ENCODE measurements around the gene DMRTC2. TPM values are rescaled to one million over a fixed set of nuclear protein-coding genes. Genes with fewer than 3 reads are reported as not detected.

Gene DMRTC2
- total and polyA plus RNA-seq, 2 of the 8 experiments (the other 6 are each of a cell fraction or from before 2014, with no cell fraction given), result not detected

GRCh38 chr19:41896581-41896942, 51.7 kb downstream of the DMRTC2 start:
- 92% methylated on average over 1 of the region's 1 CpG; no CpG with 5 or more reads in 1 of the 2 experiments for WGBS, 2 experiments (ENCODE audit: extremely low coverage in 1 of 2, insufficient coverage in 1 of 2, insufficient read length in 1 of 2, insufficient replicate concordance in 2 of 2, low coverage in 1 of 2, low lambda C conversion rate in 2 of 2, missing lambda C conversion rate in 1 of 2)
- no peak overlapping the region for H3K4me3 ChIP-seq (ENCODE audit: extremely low read depth in 1 of 4, insufficient read depth in 2 of 4, low read depth in 3 of 4, low read length in 4 of 4)
- H3K9ac ChIP-seq (replicated peaks in 1 of 4; ENCODE audit: extremely low read depth in 1 of 4, low read depth in 3 of 4, low read length in 3 of 4), result no peak overlapping the region
- H2BK120ac ChIP-seq (replicated peaks; ENCODE audit: low read depth, low read length), result no peak overlapping the region
- no peaks in the 10 kb centered on the region for H3K23me2 ChIP-seq (ENCODE audit: low read depth, low read length)
- no peak overlapping the region for H3K4me2 ChIP-seq (ENCODE audit: insufficient read depth in 1 of 2, low read depth in 2 of 2, low read length in 2 of 2)
- no peak overlapping the region for H4K5ac ChIP-seq (ENCODE audit: insufficient read length, low read depth, low read length)
- H3K27ac ChIP-seq (ENCODE audit: low read depth, low read length), result no peak overlapping the region
- no peak overlapping the region for H2BK5ac ChIP-seq (ENCODE audit: low read depth, low read length)
- H3K4ac ChIP-seq (replicated peaks; ENCODE audit: insufficient read length, low read depth, low read length), result no peak overlapping the region
- POLR2A ChIA-PET (ENCODE audit: partially characterized antibody), result interaction anchor here (0.7 to 3.3 kb wide), 8 partner anchors 9 to 45 kb away, joined by 3 to 14 read pairs (median 4); no protein-coding TSS in a partner anchor
- H2AK5ac ChIP-seq (ENCODE audit: low read depth, low read length), result no peak overlapping the region
- no peak overlapping the region for H3K14ac ChIP-seq (ENCODE audit: insufficient read length)
- H2BK20ac ChIP-seq (ENCODE audit: low read length), result 0 out of 2 replicates have a peak overlapping the region, but pooled peaks have one; percentile 32
- H3K23ac ChIP-seq (ENCODE audit: insufficient read length), result no peak overlapping the region
- no peaks in the 10 kb centered on the region for H3K79me1 ChIP-seq (ENCODE audit: low read depth, low read length)
- no peak overlapping the region for H2BK15ac ChIP-seq (ENCODE audit: low read length)
- CTCF ChIA-PET (ENCODE audit: partially characterized antibody), result interaction anchor here (0.5 to 2.5 kb wide), 12 partner anchors 10 to 684 kb away, joined by 3 to 15 read pairs (median 5); no protein-coding TSS in a partner anchor
- peaks cover 0 to 4% (median 2%) of the 10 kb centered on the region in 4 experiments; a peak in 3 of 8 replicates for H3K36me3 ChIP-seq (ENCODE audit: control insufficient read depth in 2 of 4, insufficient read depth in 4 of 4, low read length in 3 of 4)
- peaks cover 0 to 3% of the 10 kb centered on the region in 2 experiments for H4K20me1 ChIP-seq (replicated peaks in 1 of 2; ENCODE audit: control insufficient read depth in 1 of 2, insufficient read depth in 2 of 2, low read length in 2 of 2)
- H4K91ac ChIP-seq (replicated peaks; ENCODE audit: insufficient read length, low read length), result no peak overlapping the region
- H3K4me1 ChIP-seq (replicated peaks in 1 of 4; ENCODE audit: control insufficient read depth in 3 of 4, insufficient read depth in 4 of 4, low read length in 3 of 4), result peaks cover 0 to 5% (median 1%) of the 10 kb centered on the region in 4 experiments; a peak in 1 of 7 replicates
- H2AFZ ChIP-seq (ENCODE audit: low read length), result no peak overlapping the region
- no peak for FAIRE-seq
- H3K18ac ChIP-seq (ENCODE audit: extremely low read depth, low read length), result no peak overlapping the region
- H2BK12ac ChIP-seq (ENCODE audit: low read depth, low read length), result no peak overlapping the region
- no peaks in the 10 kb centered on the region for H3K9me3 ChIP-seq (ENCODE audit: insufficient read depth in 2 of 2, low read depth in 1 of 2, low read length in 1 of 2)
- H3K56ac ChIP-seq (replicated peaks; ENCODE audit: insufficient read length, low read depth, low read length), result no peak overlapping the region
- peak overlapping the region; percentile 14; the same call in 1 of the 2 replicates for H4K8ac ChIP-seq (ENCODE audit: extremely low read depth, insufficient read depth, low read length)
- DNase-seq (ENCODE audit: low read depth in 1 of 2, low spot score in 2 of 2), result no peak
- no peaks in the 10 kb centered on the region for H3K79me2 ChIP-seq (ENCODE audit: control insufficient read depth in 1 of 2, insufficient read depth in 2 of 2, low read length in 2 of 2)
- no peaks in the 10 kb centered on the region for H3K27me3 ChIP-seq (replicated peaks in 1 of 4; ENCODE audit: control insufficient read depth in 3 of 4, extremely low read depth in 1 of 4, insufficient read depth in 3 of 4, low read length in 3 of 4)
- TF ChIP-seq RAD21 (IDR thresholded peaks at IDR 0.05 in 1 of 2, conservative IDR thresholded peaks at IDR 0.05 in 1 of 2; ENCODE audit: low read depth in 2 of 2, low read length in 2 of 2) (no peak), SP4 (IDR thresholded peaks at IDR 0.05; ENCODE audit: low read length) (no peak), NRF1 (IDR thresholded peaks at IDR 0.05; ENCODE audit: low read depth, low read length) (no peak), CTBP2 (IDR thresholded peaks at IDR 0.05; ENCODE audit: borderline replicate concordance, insufficient read depth, insufficient read length, low read length) (no peak), TAF1 (IDR thresholded peaks at IDR 0.05; ENCODE audit: low read depth, low read length) (no peak), HDAC6 (IDR thresholded peaks at IDR 0.05; ENCODE audit: low read depth, low read length) (no peak), E2F6 (IDR thresholded peaks at IDR 0.05) (no peak), TCF12 (IDR thresholded peaks at IDR 0.05; ENCODE audit: low read depth, low read length) (no peak), CTCF (IDR thresholded peaks at IDR 0.05; ENCODE audit: control extremely low read depth in 1 of 3, insufficient read depth in 1 of 3, low read depth in 1 of 3, low read length in 3 of 3) (no peak), CBX8 (IDR thresholded peaks at IDR 0.05; ENCODE audit: borderline replicate concordance, low read depth, low read length) (no peak)
